Liver (tissue), 9 donors: ENCODE data around the gene NECTIN1. TPM values are rescaled to one million over a fixed set of nuclear protein-coding genes. Genes with fewer than 3 reads are reported as not detected.
A peak's percentile ranks its signal among the peaks of the same experiment; 100 is the strongest.

Source experiments
- DNase-seq: peaks from one replicate; pipeline ENCODE4 v3.0.0-alpha.2; 2017; ENCODE audit warnings: low spot score
- H3K27ac ChIP-seq, 2 donors: one replicate each; pipeline ENCODE4 v1.7.0; 2013; ENCODE audit warnings: inconsistent platforms in 2 of 2, low read length in 2 of 2, control low read depth in 1 of 2, low read depth in 1 of 2, mild to moderate bottlenecking in 1 of 2
- H3K27me3 ChIP-seq, 4 donors: one replicate each; pipeline versions ENCODE4 v1.6.1 to v1.7.0; 2013; ENCODE audit warnings: low read length in 3 of 4, inconsistent platforms in 1 of 4, mild to moderate bottlenecking in 1 of 4, moderate library complexity in 1 of 4; ENCODE audit not compliant: control insufficient read depth in 4 of 4, insufficient read depth in 4 of 4
- H3K36me3 ChIP-seq, 4 donors: one replicate each; pipeline versions ENCODE4 v1.6.1 to v1.7.0; 2013; ENCODE audit warnings: low read length in 3 of 4, mild to moderate bottlenecking in 3 of 4, low read depth in 1 of 4, moderate library complexity in 1 of 4; ENCODE audit not compliant: control insufficient read depth in 4 of 4, insufficient read depth in 3 of 4
- H3K4me1 ChIP-seq, 4 donors: one replicate each; pipeline versions ENCODE4 v1.6.1 to v1.7.0; 2013; ENCODE audit warnings: low read length in 3 of 4, mild to moderate bottlenecking in 3 of 4, moderate library complexity in 1 of 4; ENCODE audit not compliant: control insufficient read depth in 4 of 4, insufficient read depth in 4 of 4
- H3K4me3 ChIP-seq, 3 donors: one replicate each; pipeline versions ENCODE4 v1.6.1 to v1.7.0; 2013; ENCODE audit warnings: low read length in 3 of 3, control low read depth in 1 of 3, low read depth in 1 of 3, mild to moderate bottlenecking in 1 of 3
- H3K9ac ChIP-seq, 2 donors: one replicate each; pipeline ENCODE4 v1.7.0; 2013; ENCODE audit warnings: low read length in 2 of 2, mild to moderate bottlenecking in 2 of 2, moderate library complexity in 2 of 2, control low read depth in 1 of 2, low read depth in 1 of 2
- H3K9me3 ChIP-seq, 4 donors: one replicate each; pipeline versions ENCODE4 v1.6.1 to v1.7.0; 2013; ENCODE audit warnings: low read length in 3 of 4; ENCODE audit not compliant: control insufficient read depth in 4 of 4
- ATF3 ChIP-seq: IDR thresholded peaks from 2 replicates; pipeline ENCODE4 v1.6.1; 2016; ENCODE audit warnings: antibody characterized with exemption
- CTCF ChIP-seq: fragments of 150-350 bp; IDR thresholded peaks from 2 replicates; pipeline ENCODE4 v1.5.1; 2017; ENCODE audit warnings: improper control_type of control experiment, low read depth, low read length; ENCODE audit not compliant: missing input control
- EGR1 ChIP-seq, 2 donors: IDR thresholded peaks; 2 replicates each; pipeline ENCODE4 v1.6.1; 2016 to 2018; ENCODE audit warnings: antibody characterized with exemption in 2 of 2, low read depth in 2 of 2
- FOXA1 ChIP-seq: IDR thresholded peaks from 2 replicates; pipeline ENCODE4 v1.6.1; 2016; ENCODE audit warnings: antibody characterized with exemption
- FOXA2 ChIP-seq: IDR thresholded peaks from 2 replicates; pipeline ENCODE4 v1.6.1; 2016; ENCODE audit warnings: antibody characterized with exemption
- GABPA ChIP-seq, 2 donors: IDR thresholded peaks in 1 of 2; conservative IDR thresholded peaks in 1 of 2; 2 replicates each; pipeline ENCODE4 v1.6.1; 2016; ENCODE audit warnings: antibody characterized with exemption in 2 of 2, mild to moderate bottlenecking in 1 of 2, moderate library complexity in 1 of 2
- HNF4A ChIP-seq, 2 donors: conservative IDR thresholded peaks; 2 replicates each; pipeline ENCODE4 v1.6.1; 2016; ENCODE audit warnings: antibody characterized with exemption in 2 of 2, mild to moderate bottlenecking in 2 of 2
- HNF4G ChIP-seq: IDR thresholded peaks from 2 replicates; pipeline ENCODE4 v1.6.1; 2016; ENCODE audit warnings: antibody characterized with exemption
- JUND ChIP-seq, 2 donors: IDR thresholded peaks; 2 replicates each; pipeline ENCODE4 v1.6.1; 2016; ENCODE audit warnings: antibody characterized with exemption in 2 of 2
- NR2F2 ChIP-seq: IDR thresholded peaks from 2 replicates; pipeline ENCODE4 v1.6.1; 2016; ENCODE audit warnings: antibody characterized with exemption
- RAD21 ChIP-seq, 2 donors: IDR thresholded peaks; 2 replicates each; pipeline ENCODE4 v1.6.1; 2016; ENCODE audit warnings: antibody characterized with exemption in 2 of 2, mild to moderate bottlenecking in 2 of 2
- RXRA ChIP-seq, 2 donors: IDR thresholded peaks; 2 replicates each; pipeline ENCODE4 v1.6.1; 2017 to 2018; ENCODE audit warnings: antibody characterized with exemption in 2 of 2, mild to moderate bottlenecking in 1 of 2
- SP1 ChIP-seq: IDR thresholded peaks from 2 replicates; pipeline ENCODE4 v1.6.1; 2018; ENCODE audit warnings: antibody characterized with exemption, mild to moderate bottlenecking
- TAF1 ChIP-seq: conservative IDR thresholded peaks from 2 replicates; pipeline ENCODE4 v1.6.1; 2016; ENCODE audit warnings: antibody characterized with exemption, mild to moderate bottlenecking
- YY1 ChIP-seq: IDR thresholded peaks from 2 replicates; pipeline ENCODE4 v1.6.1; 2016; ENCODE audit warnings: antibody characterized with exemption, mild to moderate bottlenecking
- ZBTB33 ChIP-seq: IDR thresholded peaks from 2 replicates; pipeline ENCODE4 v1.6.1; 2016; ENCODE audit warnings: antibody characterized with exemption
- WGBS: extraction: QIAGEN DNeasy Blood & Tissue Kit; methylation state at CpG from one replicate; pipeline ENCODE4 v1.1.7; 2013; 5-methylcytosine and 5-hydroxymethylcytosine counted together
- polyA plus RNA-seq, 2 donors: library from polyadenylated mRNA; stranded (reverse) in 1 of 2; unstranded in 1 of 2; fragments of 200-250 nt in 1 of 2; fragments of >200 nt in 1 of 2; fragmentation: Nextera tagmentation in 1 of 2; extraction: Ambion mirVana in 1 of 2; gene quantifications; one replicate each; pipeline versions ENCODE4 v1.2.1 to v1.2.3, GENCODE V29; 2013 to 2015
- total RNA-seq, 2 donors: library from RNA; depleted of rRNA; stranded (reverse); fragments of >200 nt; gene quantifications; one replicate each; pipeline ENCODE4 v1.2.3, GENCODE V29; 2014
- TF ChIP-seq, protein P1 (sequence below): IDR thresholded peaks from 2 replicates; pipeline ENCODE4 v1.6.1; 2016; ENCODE audit warnings: antibody characterized with exemption
- donor health status: healthy.
- donor health status: healthy.
- donor health status: healthy.
- donor health status: healthy.
- donor health status: healthy.

Gene NECTIN1
- total and polyA plus RNA-seq, 4 donors: 0.69 to 7.7 (median 5.0) TPM

DNA sequence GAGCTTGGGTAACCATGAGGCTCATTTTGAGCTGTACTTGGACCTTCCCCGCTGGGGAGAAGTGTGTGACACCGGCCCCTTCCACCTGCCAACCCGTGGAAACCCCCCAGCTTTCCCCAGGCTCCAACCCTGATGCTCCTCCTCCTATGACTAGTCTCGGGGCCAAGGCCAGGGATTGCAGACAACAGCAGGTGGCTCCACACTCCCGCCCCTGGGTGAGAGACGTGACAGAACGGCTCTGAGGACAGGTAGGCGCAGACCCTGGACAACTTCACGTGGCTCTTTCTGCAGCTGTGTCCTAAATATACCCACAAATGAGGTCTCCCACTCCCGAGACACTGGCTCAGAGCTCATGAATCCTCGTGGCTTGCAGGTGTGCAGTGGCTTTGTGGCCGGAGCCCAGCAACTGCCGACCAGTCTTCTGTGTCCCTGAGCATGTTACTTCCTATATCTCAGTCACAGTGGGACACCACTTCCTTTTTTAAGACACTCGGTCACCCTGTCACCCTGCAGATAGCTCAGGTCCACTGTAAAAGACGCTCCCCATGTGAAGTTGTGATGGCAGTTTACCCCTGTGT, 55.2 kb downstream of the NECTIN1 start:
- H3K9ac ChIP-seq: no peak overlapping the region
- H3K27me3 ChIP-seq: no peaks in the 10 kb centered on the region
- no peak overlapping the region for H3K27ac ChIP-seq
- DNase-seq: peak; percentile 40
- peaks cover 0 to 9% (median 0%) of the 10 kb centered on the region in 4 donors for H3K36me3 ChIP-seq
- TF ChIP-seq FOXA1 (no peak), CTCF (peak; percentile 34), TAF1 (no peak), HNF4G (no peak), NR2F2 (no peak), SP1 (no peak), HNF4A (conservative IDR thresholded peaks at IDR 0.05) (no peak), FOXA2 (no peak), ZBTB33 (no peak), RAD21 (IDR thresholded peaks at IDR 0.05) (peak; percentile 70 to 72), RXRA (IDR thresholded peaks at IDR 0.05) (no peak), EGR1 (IDR thresholded peaks at IDR 0.05; ENCODE audit: low read depth in 2 of 2) (no peak), GABPA (IDR thresholded peaks at IDR 0.05 in 1 of 2, conservative IDR thresholded peaks at IDR 0.05 in 1 of 2) (no peak), ATF3 (no peak)
- TF ChIP-seq, protein P1, sequence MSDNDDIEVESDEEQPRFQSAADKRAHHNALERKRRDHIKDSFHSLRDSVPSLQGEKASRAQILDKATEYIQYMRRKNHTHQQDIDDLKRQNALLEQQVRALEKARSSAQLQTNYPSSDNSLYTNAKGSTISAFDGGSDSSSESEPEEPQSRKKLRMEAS: no peak
- 54% methylated on average over 15 of the region's 15 CpGs for WGBS
- H3K4me3 ChIP-seq: no peak overlapping the region
- H3K9me3 ChIP-seq: no peaks in the 10 kb centered on the region
- H3K4me1 ChIP-seq: peaks cover 0 to 9% (median 4%) of the 10 kb centered on the region in 4 donors

- Histone ChIP-seq H3K36me3 (peaks cover 0 to 9% (median 0%) of the 10 kb centered on the region in 4 donors), H3K27ac (no peak overlapping the region), H3K9ac (no peak overlapping the region), H3K4me1 (peaks cover 0 to 9% (median 4%) of the 10 kb centered on the region in 4 donors), H3K9me3 (no peaks in the 10 kb centered on the region), H3K4me3 (no peak overlapping the region), H3K27me3 (no peaks in the 10 kb centered on the region)
- WGBS: 91% methylated on average over 13 of the region's 13 CpGs
- no peak for DNase-seq
- TF ChIP-seq ZBTB33 (no peak), FOXA2 (no peak), YY1 (no peak), HNF4A (conservative IDR thresholded peaks at IDR 0.05) (no peak), RAD21 (IDR thresholded peaks at IDR 0.05) (no peak), HNF4G (no peak), NR2F2 (no peak), TAF1 (no peak), RXRA (IDR thresholded peaks at IDR 0.05) (no peak), FOXA1 (no peak), GABPA (IDR thresholded peaks at IDR 0.05 in 1 of 2, conservative IDR thresholded peaks at IDR 0.05 in 1 of 2) (no peak), CTCF (no peak), SP1 (no peak), EGR1 (IDR thresholded peaks at IDR 0.05; ENCODE audit: low read depth in 2 of 2) (no peak), JUND (IDR thresholded peaks at IDR 0.05) (no peak), ATF3 (no peak)
- TF ChIP-seq, protein P1: no peak
Measured at GRCh38 chr11:119673052-119673758, 55.8 kb downstream of the NECTIN1 start.
